Kidney glomerular epithelial cell (primary cell): ENCODE measurements around the gene EHBP1L1.
A peak's percentile ranks its signal among the peaks of the same experiment; 100 is the strongest.
"Not testable (repeated sequence)": the region's sequence is repeated elsewhere in the genome, so short reads cannot be mapped to it uniquely, and the experiment has no call there.

Experiments
- DNase-seq: peaks from one replicate; lab custom pipeline; 2025; lab: John Stamatoyannopoulos, UW

EHBP1L1 gene

DNA sequence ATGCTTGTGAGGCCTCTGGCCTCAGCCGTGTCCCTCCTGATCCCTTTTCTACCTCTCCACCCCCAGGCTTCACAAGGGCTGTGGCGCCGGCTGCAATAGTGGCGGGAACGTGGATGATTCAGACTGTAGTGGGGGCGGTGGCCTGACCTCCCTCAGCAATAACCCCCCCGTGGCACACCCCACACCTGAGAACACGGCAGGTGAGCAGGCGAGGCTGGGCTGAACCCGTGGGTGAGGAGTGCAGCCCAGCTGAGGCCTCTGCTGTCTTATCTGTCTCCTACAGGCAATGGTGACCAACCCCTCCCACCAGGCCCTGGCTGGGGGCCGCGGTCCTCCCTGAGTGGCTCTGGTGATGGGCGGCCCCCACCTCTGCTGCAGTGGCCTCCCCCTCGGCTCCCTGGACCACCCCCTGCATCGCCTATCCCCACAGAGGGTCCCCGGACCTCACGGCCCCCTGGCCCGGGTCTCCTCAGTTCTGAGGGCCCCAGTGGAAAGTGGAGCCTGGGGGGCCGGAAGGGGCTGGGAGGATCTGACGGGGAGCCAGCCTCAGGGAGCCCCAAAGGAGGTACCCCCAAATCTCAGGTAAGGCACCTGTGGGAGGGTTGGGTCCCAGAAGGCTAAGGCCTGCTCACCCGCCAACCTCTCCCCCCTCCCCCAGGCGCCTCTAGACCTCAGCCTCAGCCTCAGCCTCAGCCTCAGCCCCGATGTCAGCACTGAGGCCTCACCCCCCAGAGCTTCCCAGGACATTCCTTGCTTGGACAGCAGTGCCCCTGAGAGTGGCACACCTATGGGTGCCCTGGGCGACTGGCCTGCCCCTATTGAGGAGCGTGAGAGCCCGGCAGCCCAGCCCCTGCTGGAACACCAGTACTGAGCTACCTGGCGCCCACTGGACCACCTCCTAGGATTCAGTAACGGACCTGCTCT is 60.5 kb downstream of the EHBP1L1 start:
- no peak for DNase-seq

DNA sequence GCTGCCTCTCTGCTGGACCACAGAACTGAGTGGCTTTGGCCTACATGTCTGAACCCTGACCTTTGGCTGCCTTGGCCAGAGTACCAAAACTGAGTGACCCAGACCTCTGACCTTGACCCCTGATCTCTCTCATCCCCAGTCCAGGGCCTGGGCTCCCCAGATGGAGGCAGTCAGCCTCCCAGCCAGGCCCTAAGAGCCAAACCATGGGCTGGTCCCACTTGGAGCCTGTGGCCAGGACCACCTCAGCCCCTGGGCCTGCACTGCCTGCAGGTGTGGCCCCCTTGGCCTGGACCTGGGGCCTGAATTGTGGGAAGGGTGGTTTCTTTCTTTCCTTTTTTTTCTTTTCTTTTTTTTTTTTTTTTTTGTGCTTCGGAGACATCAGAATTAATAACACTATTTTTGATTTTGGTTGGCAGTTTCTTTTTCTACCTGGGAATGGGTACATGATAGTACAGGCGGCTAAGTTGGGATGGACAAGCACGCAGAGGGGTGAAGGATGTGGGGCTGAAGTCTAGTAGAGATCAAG is 61.2 kb downstream of the EHBP1L1 start:
- no peak for DNase-seq

DNA sequence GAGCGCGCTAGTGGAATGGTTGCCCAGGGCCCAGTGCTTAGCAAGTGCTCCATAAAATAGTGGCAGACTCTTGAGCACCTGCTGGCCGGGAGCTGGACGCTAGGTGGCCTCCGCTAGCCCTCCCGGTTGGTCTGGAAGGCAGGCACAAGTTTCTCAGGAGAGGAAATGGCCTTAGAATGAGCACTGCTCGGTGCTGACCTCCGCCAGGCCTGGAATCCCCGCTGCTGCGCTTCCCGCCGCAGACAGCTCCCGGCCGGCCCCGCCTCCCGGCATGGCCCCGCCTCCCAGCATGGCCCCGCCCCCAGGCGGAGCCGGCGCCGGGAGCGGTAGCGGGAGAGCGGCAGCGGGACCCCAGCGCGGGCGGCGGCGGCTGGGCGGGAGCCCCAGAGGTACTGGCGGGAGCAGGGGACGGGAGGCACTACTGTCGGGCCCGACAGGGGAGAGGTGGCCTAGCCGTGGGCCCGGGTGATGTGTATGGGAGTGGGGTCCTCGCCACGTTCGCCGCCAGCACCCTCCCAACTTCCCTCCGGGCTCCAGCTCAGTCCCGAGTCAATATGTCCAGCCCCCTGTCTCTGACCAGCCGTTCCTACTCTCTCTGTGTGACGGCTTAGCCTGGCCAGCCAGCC is 62.1 kb downstream of the EHBP1L1 start, which contains the start of gene SIPA1:
SIPA1 (plus strand) TSS at position 308 of the 626 bp plus-strand sequence. CDS start 2,821 bp downstream, outside the sequence.
- DNase-seq, result peak; percentile 69

- not testable (repeated sequence) for DNase-seq
These were observed 63.4 kb downstream of the EHBP1L1 start for GRCh38 chr11:65639228-65639597.

- DNase-seq, result no peak
These were observed 64.0 kb downstream of the EHBP1L1 start for GRCh38 chr11:65639623-65640482.

DNA sequence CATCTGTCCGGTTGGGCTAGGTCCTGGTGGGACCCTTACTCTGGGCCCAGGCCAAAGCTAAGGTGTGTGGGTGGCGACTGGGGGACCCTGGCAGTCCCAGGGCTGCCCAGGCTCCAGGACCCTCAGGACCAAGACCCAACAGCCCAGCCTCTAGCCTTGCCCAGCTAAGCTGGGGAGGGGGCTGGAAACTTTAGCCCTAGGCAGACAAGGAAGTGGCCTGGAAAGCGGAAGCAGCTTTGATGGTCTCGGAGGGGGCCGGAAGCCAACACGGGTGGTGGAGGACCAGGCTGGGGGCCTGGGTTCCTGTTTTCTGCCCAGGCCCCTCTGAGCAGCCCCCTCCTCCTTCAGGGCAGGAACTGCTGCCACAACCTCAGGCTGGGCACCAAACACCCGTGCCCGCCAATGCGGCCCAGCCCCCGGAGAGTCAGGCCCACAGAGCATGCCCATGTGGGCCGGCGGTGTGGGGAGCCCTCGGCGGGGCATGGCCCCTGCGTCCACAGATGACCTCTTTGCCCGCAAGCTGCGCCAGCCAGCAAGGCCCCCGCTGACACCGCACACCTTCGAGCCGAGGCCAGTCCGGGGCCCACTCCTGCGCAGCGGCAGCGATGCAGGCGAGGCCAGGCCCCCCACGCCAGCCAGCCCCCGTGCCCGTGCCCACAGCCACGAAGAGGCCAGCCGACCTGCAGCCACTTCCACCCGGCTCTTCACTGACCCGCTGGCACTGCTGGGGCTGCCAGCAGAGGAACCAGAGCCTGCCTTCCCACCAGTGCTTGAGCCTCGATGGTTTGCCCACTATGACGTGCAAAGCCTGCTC is 64.8 kb downstream of the EHBP1L1 start:
- DNase-seq, result no peak

DNA sequence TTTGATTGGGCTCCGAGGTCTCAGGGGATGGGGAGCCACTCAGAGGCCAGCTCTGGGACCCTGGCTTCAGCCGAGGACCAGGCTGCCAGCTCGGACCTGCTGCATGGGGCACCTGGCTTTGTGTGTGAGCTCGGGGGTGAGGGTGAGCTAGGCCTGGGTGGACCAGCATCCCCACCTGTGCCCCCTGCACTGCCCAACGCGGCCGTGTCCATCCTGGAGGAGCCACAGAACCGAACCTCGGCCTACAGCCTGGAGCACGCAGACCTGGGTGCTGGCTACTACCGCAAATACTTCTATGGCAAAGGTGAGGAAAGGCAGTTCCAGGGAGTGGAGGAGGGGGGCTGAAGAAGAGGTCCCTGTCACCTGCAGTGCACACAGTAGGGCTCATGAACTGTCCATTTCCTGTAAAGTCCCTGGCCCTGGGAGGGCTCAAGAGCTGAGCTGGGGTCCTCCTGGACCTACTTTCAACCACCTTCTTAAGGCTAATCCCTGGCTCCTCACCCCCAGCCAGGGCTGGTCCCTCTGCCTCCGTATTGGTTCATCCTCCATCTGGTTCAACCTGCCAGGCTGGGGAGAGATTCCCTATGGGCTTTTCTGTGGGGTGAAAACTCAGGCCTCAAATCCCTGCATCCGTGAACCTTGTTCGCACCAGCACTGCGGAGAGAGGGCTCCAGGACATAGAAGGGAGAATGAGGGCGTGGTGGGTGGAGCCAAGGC is 65.6 kb downstream of the EHBP1L1 start:
- DNase-seq, result no peak
